Vagina (tissue), 2 donors: ENCODE results near the gene KIF7.

Source experiments
- CTCF ChIP-seq, 3 experiments: fragments of 450-650 bp in 2 of 3; fragments of 200-600 bp in 1 of 3; sonication (generic) in 1 of 3; IDR thresholded peaks; one replicate each; pipeline ENCODE4 v1.5.1; 2017 to 2019; ENCODE audit warnings: antibody characterized with exemption in 3 of 3, mild to moderate bottlenecking in 2 of 3, moderate library complexity in 2 of 3
- POLR2A ChIP-seq, 2 donors: fragments of 450-650 bp; IDR thresholded peaks; one replicate each; pipeline ENCODE4 v1.6.1; 2017; ENCODE audit warnings: antibody characterized with exemption in 2 of 2, mild to moderate bottlenecking in 2 of 2, moderate library complexity in 2 of 2
- POLR2AphosphoS5 ChIP-seq, 2 donors: sonication (generic); formaldehyde crosslinking; IDR thresholded peaks; one replicate each; pipeline ENCODE4 v1.9.0; 2017; ENCODE audit warnings: antibody characterized with exemption in 2 of 2, mild to moderate bottlenecking in 2 of 2, low read depth in 1 of 2; ENCODE audit not compliant: insufficient read depth in 1 of 2

GRCh38 chr15:89675606-89676005, 20.3 kb upstream of the KIF7 start:
- TF ChIP-seq POLR2A (IDR thresholded peaks at IDR 0.05) (no peak), CTCF (IDR thresholded peaks at IDR 0.05) (no peak), POLR2AphosphoS5 (IDR thresholded peaks at IDR 0.05; ENCODE audit: insufficient read depth in 1 of 2, low read depth in 1 of 2) (no peak)
